A549 (cell line): ENCODE measurements around the gene CHAF1B. TPM values are rescaled to one million over a fixed set of nuclear protein-coding genes. Genes with fewer than 3 reads are reported as not detected.

Source experiments
- ATAC-seq, 2 experiments: fragments of 200-7000 bp in 1 of 2; fragments of >200 bp in 1 of 2; cut with Nextera tagmentation in 1 of 2; cut with Tn5 transposase in 1 of 2; 3 replicates each; pipeline versions ENCODE4 v1.8.0 to v1.9.1; 2018 to 2020; ENCODE audit warnings: mild to moderate bottlenecking in 1 of 2, moderate library complexity in 1 of 2
- CTCF ChIA-PET: fragments of 300-600 bp; sonication (Branson Sonifier 250); formaldehyde crosslinking; extraction: SDS; loops from one replicate; lab custom pipeline; 2021; ENCODE audit warnings: antibody characterized with exemption, inconsistent platforms; lab: Yijun Ruan, JAX
- POLR2A ChIA-PET: fragments of 350-600 bp; formaldehyde crosslinking; extraction: SDS; loops from one replicate; lab custom pipeline; 2021; ENCODE audit warnings: antibody characterized with exemption, inconsistent platforms; lab: Yijun Ruan, JAX
- DNase-seq, 2 experiments: peaks; one replicate each; pipeline versions ENCODE4 v3.0.0 to v3.0.0-alpha.2; 2011 to 2016; ENCODE audit warnings: low read depth in 1 of 2, low spot score in 1 of 2
- FAIRE-seq: peaks from 2 replicates; lab custom pipeline; 2011; peaks lifted over from hg19 to GRCh38; lab: Jason Lieb, UNC
- H3K27ac ChIP-seq, 2 experiments: fragments of >200 bp; sonication (Bioruptor Twin); formaldehyde crosslinking; 3 replicates each; pipeline ENCODE4 v1.5.1; 2016 to 2017
- H3K4me1 ChIP-seq: fragments of >200 bp; sonication (Bioruptor Twin); formaldehyde crosslinking; 3 replicates; pipeline ENCODE4 v1.6.1; 2016
- H3K4me2 ChIP-seq: fragments of >200 bp; sonication (Bioruptor Twin); formaldehyde crosslinking; 3 replicates; pipeline ENCODE4 v1.6.1; 2016
- H3K4me3 ChIP-seq: fragments of >200 bp; sonication (Bioruptor Twin); formaldehyde crosslinking; 3 replicates; pipeline ENCODE4 v1.5.1; 2016
- H3K9me3 ChIP-seq: fragments of >200 bp; sonication (Bioruptor Twin); formaldehyde crosslinking; 3 replicates; pipeline ENCODE4 v1.6.1; 2016
- CBX2 ChIP-seq: fragments of 200-600 bp; sonication (generic); IDR thresholded peaks from 2 replicates; pipeline ENCODE4 v1.6.1; 2016; ENCODE audit warnings: low read depth, mild to moderate bottlenecking, borderline replicate concordance
- CTCF ChIP-seq: fragments of >200 bp; sonication (Bioruptor Twin); formaldehyde crosslinking; IDR thresholded peaks from 3 replicates; pipeline ENCODE4 v1.5.1; 2016
- ESRRA ChIP-seq: fragments of 150-350 bp; IDR thresholded peaks from 2 replicates; pipeline ENCODE4 v1.6.1; 2014; ENCODE audit warnings: mild to moderate bottlenecking, low read length, borderline replicate concordance
- FOXS1 ChIP-seq: fragments of 250-450 bp; sonication (Bioruptor Pico); IDR thresholded peaks from 2 replicates; pipeline ENCODE4 v1.5.0; 2020; ENCODE audit warnings: mild to moderate bottlenecking, moderate library complexity
- GATA3 ChIP-seq: IDR thresholded peaks from 2 replicates; pipeline ENCODE4 v1.6.1; 2012; ENCODE audit warnings: borderline replicate concordance
- HMGXB4 ChIP-seq: fragments of 250-450 bp; sonication (Bioruptor Pico); IDR thresholded peaks from 2 replicates; pipeline ENCODE4 v1.5.0; 2021; ENCODE audit warnings: mild to moderate bottlenecking, moderate library complexity, borderline replicate concordance
- KDM1A ChIP-seq: fragments of 200-600 bp; sonication (generic); IDR thresholded peaks from 2 replicates; pipeline ENCODE4 v1.6.1; 2016; ENCODE audit warnings: low read depth, mild to moderate bottlenecking
- MAFK ChIP-seq: fragments of 450-650 bp; IDR thresholded peaks from 2 replicates; pipeline ENCODE4 v1.6.1; 2014; ENCODE audit not compliant: partially characterized antibody
- MAX ChIP-seq: IDR thresholded peaks from 2 replicates; pipeline ENCODE4 v1.6.1; 2012
- MYC ChIP-seq: IDR thresholded peaks from 2 replicates; pipeline ENCODE4 v1.6.1; 2012; ENCODE audit warnings: mild to moderate bottlenecking, inconsistent platforms, low read length, improper control_type of control experiment, borderline replicate concordance
- NFE2L2 ChIP-seq: fragments of 150-350 bp; conservative IDR thresholded peaks from 2 replicates; pipeline ENCODE4 v1.6.1; 2014; ENCODE audit warnings: low read length
- NPAS2 ChIP-seq: fragments of 250-450 bp; sonication (Bioruptor Pico); IDR thresholded peaks from 2 replicates; pipeline ENCODE4 v1.8.0; 2022; ENCODE audit warnings: mild to moderate bottlenecking, moderate library complexity, borderline replicate concordance
- RAD21 ChIP-seq, 2 experiments: fragments of >200 bp in 1 of 2; sonication (Bioruptor Twin) in 1 of 2; formaldehyde crosslinking in 1 of 2; IDR thresholded peaks in 1 of 2; conservative IDR thresholded peaks in 1 of 2; 2 replicates in 1 of 2; 3 replicates in 1 of 2; pipeline ENCODE4 v1.6.1; 2012 to 2018; ENCODE audit warnings: inconsistent platforms in 1 of 2
- RCOR1 ChIP-seq: fragments of 150-350 bp; IDR thresholded peaks from 2 replicates; pipeline ENCODE4 v1.6.1; 2014; ENCODE audit warnings: antibody characterized with exemption, low read length, low read depth
- SREBF2 ChIP-seq: fragments of 450-650 bp; IDR thresholded peaks from 2 replicates; pipeline ENCODE4 v1.6.1; 2014; ENCODE audit warnings: mild to moderate bottlenecking, moderate library complexity
- TFCP2L1 ChIP-seq: fragments of 250-450 bp; sonication (Bioruptor Pico); IDR thresholded peaks from 2 replicates; pipeline ENCODE4 v1.5.0; 2021; ENCODE audit warnings: mild to moderate bottlenecking
- ZFP36 ChIP-seq: fragments of 450-650 bp; IDR thresholded peaks from 2 replicates; pipeline ENCODE4 v1.6.1; 2014; ENCODE audit warnings: borderline replicate concordance; ENCODE audit not compliant: partially characterized antibody
- ZSCAN20 ChIP-seq: fragments of 250-450 bp; sonication (Bioruptor Pico); IDR thresholded peaks from 2 replicates; pipeline ENCODE4 v1.8.0; 2022; ENCODE audit warnings: mild to moderate bottlenecking, moderate library complexity
- WGBS: methylation state at CpG from one replicate; pipeline ENCODE4 v1.1.6; 2017; ENCODE audit errors: missing lambda C conversion rate; 5-methylcytosine and 5-hydroxymethylcytosine counted together
- polyA plus RNA-seq, 4 experiments: library from polyadenylated mRNA; depleted of rRNA in 3 of 4; stranded (reverse); fragments of >200 nt; fragmentation: RNase III in 1 of 4; extraction: RNeasy Plus Mini Kit Qiagen cat#74134 plus additional on column Dnase treatment in 1 of 4; gene quantifications; 2 replicates in 3 of 4; 3 replicates in 1 of 4; pipeline ENCODE4 v1.2.3, GENCODE V29; 2011 to 2017
- TF ChIP-seq, protein P1 (sequence below): IDR thresholded peaks from 2 replicates; pipeline ENCODE4 v1.6.1; 2012; ENCODE audit warnings: low read depth, borderline replicate concordance
- TF ChIP-seq, protein P2 (sequence below): fragments of >200 bp; sonication (Bioruptor Twin); formaldehyde crosslinking; IDR thresholded peaks from 2 replicates; pipeline ENCODE4 v1.6.1; 2016

The CHAF1B gene
- polyA plus RNA-seq, 2 of the 4 experiments (the other 2 are of a cell fraction) = 13.3 to 16.9 TPM

- 89% methylated on average over 6 of the region's 6 CpGs for WGBS
- DNase-seq (no peak), FAIRE-seq (no peak), ATAC-seq (no peak)
- Histone ChIP-seq H3K4me2 (no peak overlapping the region), H3K27ac (peak overlapping the region in 1 of 2 experiments; percentile 93; a peak in 4 of 6 replicates), H3K4me3 (no peak overlapping the region), H3K9me3 (no peaks in the 10 kb centered on the region), H3K4me1 (peaks cover 65% of the 10 kb centered on the region)
- TF ChIP-seq MYC (no peak), ESRRA (no peak), RCOR1 (no peak), ZSCAN20 (CRISPR knock-in tag) (no peak), FOXS1 (CRISPR knock-in tag) (no peak), ZFP36 (no peak), SREBF2 (no peak), NFE2L2 (no peak), MAFK (no peak), CTCF (no peak), MAX (no peak)
- TF ChIP-seq, protein P1, sequence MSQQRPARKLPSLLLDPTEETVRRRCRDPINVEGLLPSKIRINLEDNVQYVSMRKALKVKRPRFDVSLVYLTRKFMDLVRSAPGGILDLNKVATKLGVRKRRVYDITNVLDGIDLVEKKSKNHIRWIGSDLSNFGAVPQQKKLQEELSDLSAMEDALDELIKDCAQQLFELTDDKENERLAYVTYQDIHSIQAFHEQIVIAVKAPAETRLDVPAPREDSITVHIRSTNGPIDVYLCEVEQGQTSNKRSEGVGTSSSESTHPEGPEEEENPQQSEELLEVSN = no peak
- ChIA-PET CTCF (no interaction called here), POLR2A (interaction anchor here (1.9 kb wide), 1 partner anchor 44 kb away, joined by 5 read pairs; no protein-coding TSS in a partner anchor)
Measured at GRCh38 chr21:36434144-36434543, 49.0 kb downstream of the CHAF1B start.

DNA sequence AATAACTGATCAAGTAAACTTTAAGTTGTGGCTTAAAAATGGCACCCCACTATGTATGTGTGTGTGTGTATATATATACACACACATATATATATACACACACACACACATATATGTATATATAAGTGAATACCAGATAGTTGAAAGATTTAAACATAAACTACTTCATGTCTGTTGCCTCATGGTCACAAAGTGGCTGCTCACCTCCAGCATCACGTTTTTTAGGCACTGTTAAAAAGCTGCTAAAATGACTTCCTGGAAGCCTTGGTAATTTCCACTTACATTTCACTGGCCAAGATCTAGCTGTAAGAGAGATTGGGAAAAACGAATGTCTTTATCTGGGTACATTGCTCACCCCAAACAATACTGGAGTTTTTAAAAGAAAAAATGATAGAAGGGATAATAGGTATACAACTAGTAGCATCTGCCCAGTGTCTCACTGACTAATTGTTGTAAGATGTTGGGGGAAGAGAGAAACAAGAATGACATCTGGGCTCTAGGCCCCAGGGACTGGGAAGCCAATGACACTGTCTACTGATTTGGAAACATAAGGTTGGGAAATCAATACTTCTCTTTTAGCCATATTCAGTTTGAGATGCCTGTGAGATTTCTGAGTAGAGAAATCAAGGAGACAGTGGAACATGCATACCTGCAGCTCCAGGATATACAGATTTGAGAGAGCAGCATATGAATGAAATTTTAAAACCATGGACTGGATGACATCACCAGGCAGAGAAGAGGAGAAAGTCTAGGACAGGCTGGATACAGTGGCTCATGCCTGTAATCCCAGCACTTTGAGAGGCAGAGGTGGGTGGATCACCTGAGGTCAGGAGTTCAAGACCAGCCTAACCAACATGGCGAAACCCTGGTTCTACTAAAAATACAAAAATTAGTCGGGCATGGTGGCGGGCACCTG is 51.9 kb downstream of the CHAF1B start:
- 51% methylated on average over 5 of the region's 5 CpGs for WGBS

More for the DNA sequence above, 51.9 kb downstream of the CHAF1B start:
- Histone ChIP-seq H3K27ac (peak overlapping the region; percentile 71 to 85), H3K4me2 (peak overlapping the region; percentile 64), H3K9me3 (no peaks in the 10 kb centered on the region), H3K4me3 (no peak overlapping the region), H3K4me1 (peaks cover 47% of the 10 kb centered on the region)
- CTCF ChIA-PET = interaction anchor here (0.6 to 1.3 kb wide), 3 partner anchors 10 to 151 kb away, joined by 3 to 6 read pairs (median 4); no protein-coding TSS in a partner anchor
- TF ChIP-seq HMGXB4 (CRISPR knock-in tag) (no peak), GATA3 (no peak), KDM1A (no peak), TFCP2L1 (CRISPR knock-in tag) (no peak), CBX2 (no peak), NPAS2 (CRISPR knock-in tag) (no peak), CTCF (no peak), RAD21 (conservative IDR thresholded peaks at IDR 0.05 in 1 of 2, IDR thresholded peaks at IDR 0.05 in 1 of 2) (no peak)
- TF ChIP-seq, protein P2, sequence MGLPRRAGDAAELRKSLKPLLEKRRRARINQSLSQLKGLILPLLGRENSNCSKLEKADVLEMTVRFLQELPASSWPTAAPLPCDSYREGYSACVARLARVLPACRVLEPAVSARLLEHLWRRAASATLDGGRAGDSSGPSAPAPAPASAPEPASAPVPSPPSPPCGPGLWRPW = no peak
- no peak for DNase-seq
- FAIRE-seq = no peak
- ATAC-seq = peak in 1 of 2 experiments; percentile 63; a peak in 3 of 6 replicates
- POLR2A ChIA-PET = interaction anchor here (0.6 to 1.8 kb wide), 3 partner anchors 13 to 41 kb away, joined by 3 to 9 read pairs (median 4); no protein-coding TSS in a partner anchor
